Prostate gland (tissue), 2 donors: ENCODE measurements around the gene PTPN12. TPM values are rescaled to one million over a fixed set of nuclear protein-coding genes. Genes with fewer than 3 reads are reported as not detected.

Experiments
- DNase-seq: peaks from one replicate; pipeline ENCODE4 v3.0.0-alpha.2; 2019; ENCODE audit warnings: low spot score
- H3K27ac ChIP-seq, 2 donors: fragments of 200-600 bp; sonication (generic); 2 replicates each; pipeline ENCODE4 v1.5.1; 2017 to 2019
- H3K27me3 ChIP-seq: fragments of 200-600 bp; sonication (generic); replicated peaks from 2 replicates; pipeline ENCODE4 v1.5.1; 2019; ENCODE audit not compliant: insufficient read depth
- H3K36me3 ChIP-seq, 2 donors: fragments of 200-600 bp; sonication (generic); 1 replicate in 1 of 2; 2 replicates in 1 of 2; pipeline versions ENCODE4 v1.5.1 to v1.8.1; 2017 to 2019
- H3K4me1 ChIP-seq: fragments of 200-600 bp; sonication (generic); replicated peaks from 2 replicates; pipeline ENCODE4 v1.5.1; 2019
- H3K4me3 ChIP-seq, 2 donors: fragments of 200-600 bp; sonication (generic); 2 replicates each; pipeline ENCODE4 v1.5.1; 2017 to 2019
- H3K9me3 ChIP-seq: fragments of 200-600 bp; sonication (generic); 2 replicates; pipeline ENCODE4 v1.5.1; 2017
- CTCF ChIP-seq, 4 experiments: fragments of 200-600 bp in 2 of 4; fragments of 450-650 bp in 2 of 4; sonication (generic) in 2 of 4; IDR thresholded peaks; 1 replicate in 3 of 4; 2 replicates in 1 of 4; pipeline ENCODE4 v1.5.1; 2016 to 2019; ENCODE audit warnings: antibody characterized with exemption in 4 of 4, mild to moderate bottlenecking in 2 of 4, moderate library complexity in 2 of 4
- POLR2A ChIP-seq: fragments of 450-650 bp; IDR thresholded peaks from one replicate; pipeline ENCODE4 v1.6.1; 2016; ENCODE audit warnings: antibody characterized with exemption, mild to moderate bottlenecking
- POLR2AphosphoS5 ChIP-seq: sonication (generic); formaldehyde crosslinking; IDR thresholded peaks from one replicate; pipeline ENCODE4 v1.6.1; 2017; ENCODE audit warnings: antibody characterized with exemption
- WGBS: methylation state at CpG from one replicate; pipeline ENCODE4 v1.1.5; 2018; 5-methylcytosine and 5-hydroxymethylcytosine counted together
- intact Hi-C: fragments of 100-400 bp; cut with DNase I; formaldehyde crosslinking; loops from one replicate; pipeline ENCODE4 v1.14.2; 2022
- total RNA-seq, 2 donors: library from RNA; depleted of rRNA; stranded (reverse); fragments of >200 nt; gene quantifications; one replicate each; pipeline ENCODE4 v1.1.0, GENCODE V29; 2016

The PTPN12 gene
- total RNA-seq, 2 donors from 2014 or later, result 28.0 to 63.6 TPM

GRCh38 chr7:77524731-77525130, 12.4 kb upstream of the PTPN12 start:
- H3K9me3 ChIP-seq, result no peaks in the 10 kb centered on the region
- intact Hi-C loops, result no loop called here
- DNase-seq, result no peak
- H3K4me3 ChIP-seq, result no peak overlapping the region
- no peaks in the 10 kb centered on the region for H3K27me3 ChIP-seq
- H3K4me1 ChIP-seq, result no peaks in the 10 kb centered on the region
- TF ChIP-seq POLR2AphosphoS5, result no peak
- no peak for TF ChIP-seq CTCF (IDR thresholded peaks at IDR 0.05)
- no peak for TF ChIP-seq POLR2A
- H3K36me3 ChIP-seq, result no peaks in the 10 kb centered on the region
- no peak overlapping the region for H3K27ac ChIP-seq

GRCh38 chr7:77525231-77525630, 11.9 kb upstream of the PTPN12 start:
- intact Hi-C loops, result no loop called here
- TF ChIP-seq POLR2A (no peak), CTCF (IDR thresholded peaks at IDR 0.05) (no peak), POLR2AphosphoS5 (no peak)
- Histone ChIP-seq H3K27ac (no peak overlapping the region), H3K27me3 (no peaks in the 10 kb centered on the region), H3K4me3 (no peak overlapping the region), H3K36me3 (no peaks in the 10 kb centered on the region), H3K9me3 (no peaks in the 10 kb centered on the region), H3K4me1 (no peaks in the 10 kb centered on the region)
- no peak for DNase-seq
- 90% methylated on average over 2 of the region's 2 CpGs for WGBS

GRCh38 chr7:77528368-77528767, 8.7 kb upstream of the PTPN12 start:
- intact Hi-C loops, result no loop called here
- Histone ChIP-seq H3K27ac (no peak overlapping the region), H3K9me3 (no peaks in the 10 kb centered on the region), H3K4me3 (no peak overlapping the region), H3K27me3 (no peaks in the 10 kb centered on the region), H3K36me3 (no peaks in the 10 kb centered on the region), H3K4me1 (no peaks in the 10 kb centered on the region)
- TF ChIP-seq POLR2A, result no peak
- no peak for TF ChIP-seq CTCF (IDR thresholded peaks at IDR 0.05)
- TF ChIP-seq POLR2AphosphoS5, result no peak
- DNase-seq, result no peak

- Histone ChIP-seq H3K27ac (no peak overlapping the region), H3K36me3 (no peaks in the 10 kb centered on the region), H3K27me3 (no peaks in the 10 kb centered on the region), H3K4me1 (no peaks in the 10 kb centered on the region), H3K4me3 (no peak overlapping the region), H3K9me3 (no peaks in the 10 kb centered on the region)
- 98% methylated on average over 4 of the region's 4 CpGs for WGBS
- TF ChIP-seq CTCF (IDR thresholded peaks at IDR 0.05) (no peak), POLR2A (no peak), POLR2AphosphoS5 (no peak)
- DNase-seq, result no peak
- intact Hi-C loops, result no loop called here
Measured at GRCh38 chr7:77529279-77529678, 7.8 kb upstream of the PTPN12 start.

- TF ChIP-seq POLR2A (no peak), CTCF (IDR thresholded peaks at IDR 0.05) (no peak), POLR2AphosphoS5 (no peak)
- intact Hi-C loops, result no loop called here
- no peaks in the 10 kb centered on the region for H3K36me3 ChIP-seq
- H3K4me3 ChIP-seq, result no peak overlapping the region
- no peaks in the 10 kb centered on the region for H3K9me3 ChIP-seq
- H3K4me1 ChIP-seq, result no peaks in the 10 kb centered on the region
- no peak overlapping the region for H3K27ac ChIP-seq
- H3K27me3 ChIP-seq, result no peaks in the 10 kb centered on the region
- 77% methylated on average over 2 of the region's 2 CpGs for WGBS
- no peak for DNase-seq
Measured at GRCh38 chr7:77531038-77531437, 6.1 kb upstream of the PTPN12 start.
